Measurements from ENCODE around the gene NAP1L4.

Gene NAP1L4

DNA sequence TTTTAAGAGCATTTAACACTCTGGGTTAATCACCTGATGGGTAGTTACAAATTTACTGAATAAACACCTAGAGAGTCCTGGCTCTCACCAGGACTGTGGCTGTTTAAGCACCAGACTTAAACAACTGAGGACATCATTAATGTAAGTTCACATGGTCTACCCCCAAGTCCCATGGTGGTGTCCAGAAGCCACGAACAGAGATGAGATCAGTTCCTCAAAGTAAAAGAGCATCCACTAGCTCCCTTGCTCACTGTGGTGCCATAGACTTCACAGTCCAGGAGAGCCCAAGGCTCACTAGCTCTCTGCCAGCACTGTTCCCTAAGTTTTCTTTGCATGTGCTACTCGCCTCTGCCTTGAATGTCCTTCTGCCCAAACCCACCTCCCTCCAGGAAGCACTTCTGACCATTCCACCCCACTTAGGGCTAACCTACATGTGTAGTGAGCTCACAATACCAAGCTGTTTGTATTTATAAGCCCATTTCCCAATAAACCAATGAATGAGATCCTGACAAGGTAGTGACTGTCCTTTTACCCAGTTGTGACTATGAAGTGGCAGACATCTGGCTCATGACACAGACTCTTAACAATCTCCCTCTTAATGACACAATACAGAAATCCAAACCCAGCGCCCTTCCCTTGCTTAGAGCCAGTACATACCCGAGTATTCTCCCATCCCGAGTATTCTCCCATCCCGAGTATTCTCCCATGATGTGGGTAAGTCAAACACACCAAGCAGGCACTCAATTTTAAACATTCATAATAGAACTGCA lies 15.7 kb downstream of the NAP1L4 start:
- Histone ChIP-seq H3K4me3 (no peak overlapping the region), H3K27ac (no peak overlapping the region)
- no peak for TF ChIP-seq CTCF (IDR thresholded peaks at IDR 0.05)
- no peak for DNase-seq (ENCODE audit: low spot score)

GRCh38 chr11:2975594-2975993 lies 16.5 kb downstream of the NAP1L4 start:
- no peak for TF ChIP-seq CTCF (IDR thresholded peaks at IDR 0.05)
- no peak overlapping the region for H3K27ac ChIP-seq
- DNase-seq (ENCODE audit: low spot score) = no peak

GRCh38 chr11:2974272-2974671 lies 17.9 kb downstream of the NAP1L4 start:
- no peak for TF ChIP-seq CTCF (IDR thresholded peaks at IDR 0.05)
- no peak for DNase-seq (ENCODE audit: low spot score)
- H3K4me3 ChIP-seq = no peak overlapping the region
- H3K27ac ChIP-seq = no peak overlapping the region

More at GRCh38 chr11:2975594-2975993, 16.5 kb downstream of the NAP1L4 start:
- no peak overlapping the region for H3K4me3 ChIP-seq

GRCh38 chr11:2968341-2968900 lies 23.7 kb downstream of the NAP1L4 start:
- no peak for TF ChIP-seq CTCF (IDR thresholded peaks at IDR 0.05)
- DNase-seq (ENCODE audit: low spot score) = no peak
- no peak overlapping the region for H3K4me3 ChIP-seq
- no peak overlapping the region for H3K27ac ChIP-seq

GRCh38 chr11:2964782-2965181 lies 27.3 kb downstream of the NAP1L4 start:
- no peak for DNase-seq (ENCODE audit: low spot score)
- TF ChIP-seq CTCF (IDR thresholded peaks at IDR 0.05) = no peak
- no peak overlapping the region for H3K27ac ChIP-seq
- no peak overlapping the region for H3K4me3 ChIP-seq

GRCh38 chr11:2963761-2964160 lies 28.4 kb downstream of the NAP1L4 start:
- TF ChIP-seq CTCF (IDR thresholded peaks at IDR 0.05) = no peak
- H3K4me3 ChIP-seq = no peak overlapping the region
- H3K27ac ChIP-seq = no peak overlapping the region
- no peak for DNase-seq (ENCODE audit: low spot score)

Measured in coronary artery (tissue), 2 donors.